Fibroblast of the aortic adventitia (primary cell): ENCODE measurements around the gene IGFALS. TPM values are rescaled to one million over a fixed set of nuclear protein-coding genes. Genes with fewer than 3 reads are reported as not detected.

Experiments
- DNase-seq: peaks from one replicate; pipeline ENCODE4 v3.0.0-alpha.2; 2010; ENCODE audit warnings: low read depth
- H3K4me3 ChIP-seq: 2 replicates; pipeline ENCODE4 v1.5.1; 2011; ENCODE audit warnings: low read depth, mild to moderate bottlenecking, control low read depth, low read length, moderate library complexity
- total RNA-seq: library from RNA; depleted of rRNA; stranded (reverse); fragments of >200 nt; gene quantifications from 2 replicates; pipeline ENCODE4 v1.2.3, GENCODE V29; 2012; ENCODE audit warnings: low replicate concordance
- TF ChIP-seq, protein P1 (sequence below): IDR thresholded peaks from 2 replicates; pipeline ENCODE4 v1.5.1; 2011; ENCODE audit warnings: mild to moderate bottlenecking, low read length, control low read depth, inconsistent platforms; ENCODE audit not compliant: insufficient read depth

The IGFALS gene
- total RNA-seq, 1 donor: 0.27 TPM

DNA sequence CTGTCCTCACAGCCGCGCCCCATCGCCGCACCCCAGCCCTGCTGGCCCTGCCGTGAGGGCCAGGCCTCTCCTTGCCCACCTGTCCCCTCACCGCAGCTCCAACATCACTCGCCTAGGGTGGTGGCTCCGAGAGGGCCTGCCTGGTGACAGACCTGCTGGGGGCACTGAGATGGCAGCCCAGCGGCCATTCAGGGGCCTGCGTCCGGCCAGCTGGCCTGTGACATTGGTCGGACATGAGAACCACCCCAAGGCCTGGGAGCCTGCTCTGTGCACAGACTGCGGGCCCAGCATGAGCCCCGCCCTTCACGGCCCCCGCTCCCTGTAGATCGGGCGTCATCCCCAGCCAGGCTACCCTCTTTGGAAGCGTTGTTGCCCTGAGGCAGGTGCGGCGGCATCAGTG, 34.0 kb downstream of the IGFALS start:
- no peak overlapping the region for H3K4me3 ChIP-seq
- TF ChIP-seq, protein P1, sequence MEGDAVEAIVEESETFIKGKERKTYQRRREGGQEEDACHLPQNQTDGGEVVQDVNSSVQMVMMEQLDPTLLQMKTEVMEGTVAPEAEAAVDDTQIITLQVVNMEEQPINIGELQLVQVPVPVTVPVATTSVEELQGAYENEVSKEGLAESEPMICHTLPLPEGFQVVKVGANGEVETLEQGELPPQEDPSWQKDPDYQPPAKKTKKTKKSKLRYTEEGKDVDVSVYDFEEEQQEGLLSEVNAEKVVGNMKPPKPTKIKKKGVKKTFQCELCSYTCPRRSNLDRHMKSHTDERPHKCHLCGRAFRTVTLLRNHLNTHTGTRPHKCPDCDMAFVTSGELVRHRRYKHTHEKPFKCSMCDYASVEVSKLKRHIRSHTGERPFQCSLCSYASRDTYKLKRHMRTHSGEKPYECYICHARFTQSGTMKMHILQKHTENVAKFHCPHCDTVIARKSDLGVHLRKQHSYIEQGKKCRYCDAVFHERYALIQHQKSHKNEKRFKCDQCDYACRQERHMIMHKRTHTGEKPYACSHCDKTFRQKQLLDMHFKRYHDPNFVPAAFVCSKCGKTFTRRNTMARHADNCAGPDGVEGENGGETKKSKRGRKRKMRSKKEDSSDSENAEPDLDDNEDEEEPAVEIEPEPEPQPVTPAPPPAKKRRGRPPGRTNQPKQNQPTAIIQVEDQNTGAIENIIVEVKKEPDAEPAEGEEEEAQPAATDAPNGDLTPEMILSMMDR: no peak
- no peak for DNase-seq

DNA sequence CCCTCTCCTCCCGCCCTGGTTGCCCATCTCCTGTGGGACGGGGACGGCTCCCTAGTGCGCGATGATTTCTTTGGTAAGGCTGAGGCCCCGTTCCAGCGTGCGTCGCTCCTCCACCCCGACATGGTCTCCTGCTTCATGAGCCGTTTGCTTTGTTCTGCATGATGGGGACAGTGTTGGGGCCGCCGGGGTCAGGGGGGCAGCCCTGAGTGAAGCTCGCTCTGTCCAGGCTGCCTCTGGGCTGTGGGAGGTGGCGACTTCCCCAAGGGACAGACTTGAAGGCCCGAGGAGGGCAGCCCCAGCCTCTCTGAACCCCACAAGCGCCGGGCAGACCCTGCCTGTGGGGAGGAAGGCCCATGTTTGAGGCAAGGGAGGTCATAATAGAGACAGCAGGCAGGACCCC, 34.6 kb downstream of the IGFALS start:
- no peak for DNase-seq
- no peak overlapping the region for H3K4me3 ChIP-seq
- TF ChIP-seq, protein P1: no peak

DNA sequence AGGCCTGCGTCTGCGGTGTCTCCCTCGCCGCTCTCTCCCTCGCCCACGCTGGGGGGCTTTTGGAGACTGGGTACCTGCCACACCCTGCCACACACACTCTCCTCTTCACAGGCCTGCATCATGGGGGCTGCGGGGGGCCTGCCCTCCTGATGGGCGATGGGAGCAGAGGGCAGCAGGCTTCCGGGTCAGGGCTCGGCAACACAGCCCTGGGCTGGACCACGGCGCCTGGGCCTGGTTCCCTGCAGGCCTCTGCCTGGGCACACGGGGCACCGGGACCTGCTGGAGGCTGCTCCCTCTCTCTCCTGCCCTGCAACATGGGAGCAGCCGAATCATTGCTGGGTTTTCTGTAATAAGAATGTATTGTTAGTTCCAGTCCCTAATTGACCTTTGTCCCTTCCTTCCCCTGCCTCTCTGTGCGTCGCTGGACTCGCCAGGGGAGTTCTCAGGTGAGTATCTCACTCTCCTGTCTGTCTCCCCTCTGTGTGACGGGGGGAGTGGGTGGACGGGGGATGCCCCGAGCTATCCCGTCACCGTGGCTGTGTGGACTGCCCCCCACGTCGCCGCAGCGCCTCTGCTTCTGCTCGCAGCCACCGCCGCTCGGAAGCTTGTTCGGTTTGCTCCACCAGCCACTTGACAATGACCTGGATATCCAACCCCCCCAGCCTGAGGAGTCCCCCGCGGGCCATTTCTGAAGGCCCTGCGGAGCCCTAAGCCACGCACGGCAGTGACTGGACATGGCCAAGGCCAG, 35.6 kb downstream of the IGFALS start:
- TF ChIP-seq, protein P1: no peak
- no peak overlapping the region for H3K4me3 ChIP-seq
- no peak for DNase-seq

DNA sequence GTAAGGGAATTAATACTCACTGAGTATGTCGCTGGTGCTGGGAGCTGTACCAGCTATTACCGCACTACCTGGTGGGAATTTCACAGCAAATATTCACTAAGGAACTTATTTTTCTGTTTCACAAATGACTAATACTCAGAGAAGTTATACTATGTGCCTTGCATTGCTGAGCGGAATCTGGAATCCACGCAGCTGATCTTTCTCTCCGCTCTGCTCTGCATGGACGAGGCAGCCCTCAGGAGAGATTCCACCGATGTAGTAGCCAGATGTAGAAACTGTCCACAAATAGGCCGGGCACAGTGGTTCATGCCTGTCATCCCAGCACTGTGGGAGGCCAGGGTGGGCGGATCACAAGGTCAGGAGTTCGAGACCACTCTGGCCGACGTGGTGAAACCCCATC, 39.3 kb downstream of the IGFALS start:
- no peak for DNase-seq
- no peak overlapping the region for H3K4me3 ChIP-seq
- TF ChIP-seq, protein P1: no peak

DNA sequence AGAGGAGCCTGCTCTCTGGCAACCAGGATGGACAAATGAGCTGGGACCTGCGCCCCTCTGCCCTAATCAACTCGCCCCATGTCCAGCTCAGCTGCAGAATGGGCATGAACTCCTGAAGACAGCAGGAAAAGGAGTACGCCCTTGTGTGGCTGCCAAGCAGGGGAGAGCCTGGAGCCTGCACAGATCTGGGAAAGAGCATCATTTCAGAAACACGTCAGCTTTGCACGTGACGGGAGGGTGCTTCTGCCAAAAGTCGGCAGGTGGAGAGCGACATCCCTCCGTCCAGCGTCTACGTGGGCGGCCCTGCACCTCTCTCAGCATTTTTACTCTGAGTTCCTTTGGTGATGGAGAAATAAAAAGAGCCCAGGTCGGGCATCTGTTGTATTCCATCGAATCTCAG, 40.7 kb downstream of the IGFALS start:
- TF ChIP-seq, protein P1: no peak
- no peak for DNase-seq
- no peak overlapping the region for H3K4me3 ChIP-seq

DNA sequence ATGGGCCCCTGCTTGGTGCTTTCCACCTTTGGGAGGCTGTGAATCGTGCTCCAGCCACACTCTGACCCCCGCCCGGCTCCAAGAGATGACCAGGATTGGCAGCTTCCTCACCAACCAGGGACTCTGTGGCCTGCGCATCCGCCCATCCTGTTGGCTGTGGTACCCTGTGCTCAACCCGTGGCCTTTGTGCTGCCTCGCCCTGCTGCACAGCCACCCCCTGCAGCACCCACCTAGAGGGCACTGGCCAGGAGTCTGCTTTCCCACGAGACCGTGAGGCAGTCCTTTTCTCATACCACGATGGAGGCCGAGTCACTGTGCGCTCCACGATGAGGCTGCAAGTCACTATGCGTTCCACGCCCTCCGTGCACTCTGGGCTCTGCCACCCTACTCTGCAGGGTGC, 41.6 kb downstream of the IGFALS start:
- DNase-seq: no peak
- TF ChIP-seq, protein P1: no peak
- H3K4me3 ChIP-seq: no peak overlapping the region
